ENCODE results near the gene TMTC4.

Gene TMTC4

GRCh38 chr13:100600461-100600860 lies 74.1 kb downstream of the TMTC4 start:
- Histone ChIP-seq H3K36me3 (ENCODE audit: control insufficient read depth in 1 of 2, insufficient read depth in 2 of 2, low read length in 2 of 2) (no peaks in the 10 kb centered on the region), H4K12ac (ENCODE audit: low read depth, low read length) (no peak overlapping the region), H2AK5ac (ENCODE audit: low read length) (no peak overlapping the region), H3K23ac (ENCODE audit: low read length) (no peak overlapping the region), H3K4me3 (ENCODE audit: low read depth, low read length) (no peak overlapping the region), H3K18ac (ENCODE audit: low read length) (no peak overlapping the region), H2BK12ac (ENCODE audit: low read length) (no peak overlapping the region), H3K4me1 (ENCODE audit: control insufficient read depth in 1 of 2, insufficient read depth in 2 of 2, low read length in 2 of 2) (no peaks in the 10 kb centered on the region), H3K79me1 (ENCODE audit: low read length) (no peaks in the 10 kb centered on the region), H3K27ac (ENCODE audit: low read depth, low read length) (no peak overlapping the region), H3K14ac (ENCODE audit: low read length) (no peak overlapping the region), H3K9ac (ENCODE audit: low read length) (no peak overlapping the region), H3K9me3 (ENCODE audit: insufficient read depth, low read depth, low read length) (no peaks in the 10 kb centered on the region), H2AFZ (ENCODE audit: insufficient read depth, low read length, poor library complexity) (no peak overlapping the region), H3K27me3 (ENCODE audit: insufficient read depth, low read length) (no peaks in the 10 kb centered on the region), H3K79me2 (ENCODE audit: control insufficient read depth, insufficient read depth, low read length, poor library complexity) (no peaks in the 10 kb centered on the region), H2BK5ac (ENCODE audit: low read depth, low read length, poor library complexity) (no peak overlapping the region), H3K4ac (ENCODE audit: low read depth, low read length) (no peak overlapping the region), H4K8ac (ENCODE audit: low read depth, low read length) (no peak overlapping the region), H4K91ac (ENCODE audit: low read depth, low read length) (no peak overlapping the region), H3K4me2 (ENCODE audit: low read length) (no peak overlapping the region), H2BK120ac (ENCODE audit: insufficient read depth, low read length, poor library complexity) (no peak overlapping the region)
- no CpG with 5 or more reads among the region's 6 CpGs for WGBS (ENCODE audit: extremely low coverage, insufficient coverage, insufficient read length)
- DNase-seq, result no peak

DNA sequence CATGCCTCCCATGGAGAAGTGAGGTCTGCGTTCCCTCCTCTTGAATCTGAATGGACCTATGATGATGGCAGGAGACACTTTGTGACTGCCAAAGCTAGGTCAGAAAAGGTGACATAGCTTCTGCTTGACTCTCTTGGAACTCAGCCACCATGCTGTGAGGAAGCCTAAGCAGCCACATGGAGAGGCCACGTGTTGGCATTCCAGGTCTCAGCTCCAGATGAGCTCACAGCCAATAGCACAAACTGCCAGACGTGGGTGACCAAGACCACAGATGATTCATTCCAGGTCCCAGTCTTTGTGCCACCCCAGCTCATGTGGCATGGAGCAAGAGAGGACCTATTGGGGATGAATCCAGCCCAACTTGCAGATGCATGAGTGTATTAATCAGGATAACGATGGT lies 77.3 kb downstream of the TMTC4 start:
- H3K36me3 ChIP-seq (ENCODE audit: control insufficient read depth in 1 of 2, insufficient read depth in 2 of 2, low read length in 2 of 2), result no peaks in the 10 kb centered on the region
- H3K23ac ChIP-seq (ENCODE audit: low read length), result no peak overlapping the region
- no peak overlapping the region for H2AK5ac ChIP-seq (ENCODE audit: low read length)
- H4K8ac ChIP-seq (ENCODE audit: low read depth, low read length), result no peak overlapping the region
- H3K9ac ChIP-seq (ENCODE audit: low read length), result no peak overlapping the region
- no peak overlapping the region for H4K12ac ChIP-seq (ENCODE audit: low read depth, low read length)
- no peaks in the 10 kb centered on the region for H3K4me1 ChIP-seq (ENCODE audit: control insufficient read depth in 1 of 2, insufficient read depth in 2 of 2, low read length in 2 of 2)
- DNase-seq, result no peak
- no peak overlapping the region for H2BK12ac ChIP-seq (ENCODE audit: low read length)
- H3K27me3 ChIP-seq (ENCODE audit: insufficient read depth, low read length), result no peaks in the 10 kb centered on the region
- no peak overlapping the region for H2BK5ac ChIP-seq (ENCODE audit: low read depth, low read length, poor library complexity)
- H3K4me2 ChIP-seq (ENCODE audit: low read length), result no peak overlapping the region
- H2BK120ac ChIP-seq (ENCODE audit: insufficient read depth, low read length, poor library complexity), result no peak overlapping the region
- no peak overlapping the region for H3K4me3 ChIP-seq (ENCODE audit: low read depth, low read length)
- H3K9me3 ChIP-seq (ENCODE audit: insufficient read depth, low read depth, low read length), result no peaks in the 10 kb centered on the region
- no peak overlapping the region for H3K27ac ChIP-seq (ENCODE audit: low read depth, low read length)
- no peak overlapping the region for H4K91ac ChIP-seq (ENCODE audit: low read depth, low read length)
- H3K79me2 ChIP-seq (ENCODE audit: control insufficient read depth, insufficient read depth, low read length, poor library complexity), result no peaks in the 10 kb centered on the region
- no peak overlapping the region for H3K14ac ChIP-seq (ENCODE audit: low read length)
- H2AFZ ChIP-seq (ENCODE audit: insufficient read depth, low read length, poor library complexity), result no peak overlapping the region
- H3K18ac ChIP-seq (ENCODE audit: low read length), result no peak overlapping the region
- no CpG with 5 or more reads among the region's 4 CpGs for WGBS (ENCODE audit: extremely low coverage, insufficient coverage, insufficient read length)
- no peaks in the 10 kb centered on the region for H3K79me1 ChIP-seq (ENCODE audit: low read length)
- no peak overlapping the region for H3K4ac ChIP-seq (ENCODE audit: low read depth, low read length)

- H3K4me2 ChIP-seq (ENCODE audit: low read length), result no peak overlapping the region
- no peak overlapping the region for H4K8ac ChIP-seq (ENCODE audit: low read depth, low read length)
- H3K9ac ChIP-seq (ENCODE audit: low read length), result no peak overlapping the region
- H3K23ac ChIP-seq (ENCODE audit: low read length), result no peak overlapping the region
- no peak overlapping the region for H4K12ac ChIP-seq (ENCODE audit: low read depth, low read length)
- no peak overlapping the region for H2BK120ac ChIP-seq (ENCODE audit: insufficient read depth, low read length, poor library complexity)
- no peak overlapping the region for H2AK5ac ChIP-seq (ENCODE audit: low read length)
- no peak overlapping the region for H2BK5ac ChIP-seq (ENCODE audit: low read depth, low read length, poor library complexity)
- no peak overlapping the region for H2BK12ac ChIP-seq (ENCODE audit: low read length)
- H3K36me3 ChIP-seq (ENCODE audit: control insufficient read depth in 1 of 2, insufficient read depth in 2 of 2, low read length in 2 of 2), result no peaks in the 10 kb centered on the region
- DNase-seq, result no peak
- H3K4ac ChIP-seq (ENCODE audit: low read depth, low read length), result no peak overlapping the region
- no peak overlapping the region for H3K18ac ChIP-seq (ENCODE audit: low read length)
- H3K9me3 ChIP-seq (ENCODE audit: insufficient read depth, low read depth, low read length), result no peaks in the 10 kb centered on the region
- no CpG with 5 or more reads among the region's 2 CpGs for WGBS (ENCODE audit: extremely low coverage, insufficient coverage, insufficient read length)
- H3K4me3 ChIP-seq (ENCODE audit: low read depth, low read length), result no peak overlapping the region
- no peaks in the 10 kb centered on the region for H3K79me2 ChIP-seq (ENCODE audit: control insufficient read depth, insufficient read depth, low read length, poor library complexity)
- no peaks in the 10 kb centered on the region for H3K4me1 ChIP-seq (ENCODE audit: control insufficient read depth in 1 of 2, insufficient read depth in 2 of 2, low read length in 2 of 2)
- H3K79me1 ChIP-seq (ENCODE audit: low read length), result no peaks in the 10 kb centered on the region
- no peak overlapping the region for H2AFZ ChIP-seq (ENCODE audit: insufficient read depth, low read length, poor library complexity)
- no peaks in the 10 kb centered on the region for H3K27me3 ChIP-seq (ENCODE audit: insufficient read depth, low read length)
- H3K14ac ChIP-seq (ENCODE audit: low read length), result no peak overlapping the region
- H3K27ac ChIP-seq (ENCODE audit: low read depth, low read length), result no peak overlapping the region
- H4K91ac ChIP-seq (ENCODE audit: low read depth, low read length), result no peak overlapping the region
Observed at GRCh38 chr13:100596516-100596915, 78.1 kb downstream of the TMTC4 start.

DNA sequence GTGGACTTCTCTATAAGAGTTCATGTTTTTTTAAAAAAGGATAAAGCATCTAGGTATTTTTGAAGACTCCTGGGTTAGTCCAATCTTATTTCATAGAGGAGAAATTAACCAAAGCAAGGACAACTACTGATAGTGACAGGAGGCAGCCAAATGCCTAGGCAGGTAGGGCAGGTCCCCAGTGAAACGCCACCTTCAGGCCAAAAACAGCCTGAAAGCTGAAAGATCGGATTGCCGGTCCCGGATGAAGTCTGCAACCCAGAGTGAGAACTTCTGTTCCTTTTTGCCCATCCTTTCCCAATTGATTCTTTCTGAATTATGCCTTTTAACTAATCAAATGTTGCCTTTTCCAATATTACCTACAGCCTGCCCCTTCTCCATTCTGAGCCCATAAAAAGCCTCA lies 79.9 kb downstream of the TMTC4 start:
- H3K4ac ChIP-seq (ENCODE audit: low read depth, low read length), result no peak overlapping the region
- H2BK5ac ChIP-seq (ENCODE audit: low read depth, low read length, poor library complexity), result no peak overlapping the region
- H3K4me2 ChIP-seq (ENCODE audit: low read length), result no peak overlapping the region
- no peak overlapping the region for H3K23ac ChIP-seq (ENCODE audit: low read length)
- H3K9me3 ChIP-seq (ENCODE audit: insufficient read depth, low read depth, low read length), result no peaks in the 10 kb centered on the region
- H3K36me3 ChIP-seq (ENCODE audit: control insufficient read depth in 1 of 2, insufficient read depth in 2 of 2, low read length in 2 of 2), result no peaks in the 10 kb centered on the region
- no peak overlapping the region for H3K18ac ChIP-seq (ENCODE audit: low read length)
- no CpG with 5 or more reads among the region's 4 CpGs for WGBS (ENCODE audit: extremely low coverage, insufficient coverage, insufficient read length)
- no peak overlapping the region for H4K8ac ChIP-seq (ENCODE audit: low read depth, low read length)
- H2BK120ac ChIP-seq (ENCODE audit: insufficient read depth, low read length, poor library complexity), result no peak overlapping the region
- DNase-seq, result peak; percentile 7 to 55
- H4K12ac ChIP-seq (ENCODE audit: low read depth, low read length), result no peak overlapping the region
- H2AK5ac ChIP-seq (ENCODE audit: low read length), result no peak overlapping the region
- H2BK12ac ChIP-seq (ENCODE audit: low read length), result no peak overlapping the region
- no peaks in the 10 kb centered on the region for H3K79me1 ChIP-seq (ENCODE audit: low read length)
- no peak overlapping the region for H2AFZ ChIP-seq (ENCODE audit: insufficient read depth, low read length, poor library complexity)
- H3K9ac ChIP-seq (ENCODE audit: low read length), result no peak overlapping the region
- no peak overlapping the region for H4K91ac ChIP-seq (ENCODE audit: low read depth, low read length)
- H3K4me3 ChIP-seq (ENCODE audit: low read depth, low read length), result no peak overlapping the region
- no peak overlapping the region for H3K27ac ChIP-seq (ENCODE audit: low read depth, low read length)
- H3K27me3 ChIP-seq (ENCODE audit: insufficient read depth, low read length), result no peaks in the 10 kb centered on the region
- H3K79me2 ChIP-seq (ENCODE audit: control insufficient read depth, insufficient read depth, low read length, poor library complexity), result no peaks in the 10 kb centered on the region
- H3K4me1 ChIP-seq (ENCODE audit: control insufficient read depth in 1 of 2, insufficient read depth in 2 of 2, low read length in 2 of 2), result no peaks in the 10 kb centered on the region
- H3K14ac ChIP-seq (ENCODE audit: low read length), result no peak overlapping the region
